ENCODE measurements around the gene GRK5.
A peak's percentile ranks its signal among the peaks of the same experiment; 100 is the strongest.

GRK5 gene

GRCh38 chr10:119304541-119304940 lies 97.2 kb downstream of the GRK5 start:
- Histone ChIP-seq H3K4me3 (ENCODE audit: low read depth, low read length) (no peak overlapping the region), H3K27me3 (ENCODE audit: insufficient read depth, low read length) (no peaks in the 10 kb centered on the region), H2BK12ac (ENCODE audit: low read length) (no peak overlapping the region), H3K27ac (ENCODE audit: low read depth, low read length) (no peak overlapping the region), H4K8ac (ENCODE audit: low read depth, low read length) (no peak overlapping the region), H3K4me1 (ENCODE audit: control insufficient read depth in 1 of 2, insufficient read depth in 2 of 2, low read length in 2 of 2) (no peaks in the 10 kb centered on the region), H2BK120ac (ENCODE audit: insufficient read depth, low read length, poor library complexity) (no peak overlapping the region), H4K91ac (ENCODE audit: low read depth, low read length) (no peak overlapping the region), H3K18ac (ENCODE audit: low read length) (no peak overlapping the region), H4K12ac (ENCODE audit: low read depth, low read length) (no peak overlapping the region), H3K9me3 (ENCODE audit: insufficient read depth, low read depth, low read length) (peaks cover 2% of the 10 kb centered on the region), H3K79me1 (ENCODE audit: low read length) (no peaks in the 10 kb centered on the region), H3K4ac (ENCODE audit: low read depth, low read length) (no peak overlapping the region), H3K79me2 (ENCODE audit: control insufficient read depth, insufficient read depth, low read length, poor library complexity) (no peaks in the 10 kb centered on the region), H3K9ac (ENCODE audit: low read length) (no peak overlapping the region), H3K36me3 (ENCODE audit: control insufficient read depth in 1 of 2, insufficient read depth in 2 of 2, low read length in 2 of 2) (no peaks in the 10 kb centered on the region), H3K14ac (ENCODE audit: low read length) (no peak overlapping the region), H3K4me2 (ENCODE audit: low read length) (no peak overlapping the region), H2AK5ac (ENCODE audit: low read length) (no peak overlapping the region), H2AFZ (ENCODE audit: insufficient read depth, low read length, poor library complexity) (no peak overlapping the region), H3K23ac (ENCODE audit: low read length) (no peak overlapping the region), H2BK5ac (ENCODE audit: low read depth, low read length, poor library complexity) (no peak overlapping the region)
- no peak for DNase-seq
- no CpG with 5 or more reads among the region's 8 CpGs for WGBS (ENCODE audit: extremely low coverage, insufficient coverage, insufficient read length)

GRCh38 chr10:119305860-119306513 lies 98.6 kb downstream of the GRK5 start:
- no peak overlapping the region for H3K23ac ChIP-seq (ENCODE audit: low read length)
- H3K27ac ChIP-seq (ENCODE audit: low read depth, low read length) = no peak overlapping the region
- H3K9ac ChIP-seq (ENCODE audit: low read length) = no peak overlapping the region
- H2AK5ac ChIP-seq (ENCODE audit: low read length) = no peak overlapping the region
- H3K4me3 ChIP-seq (ENCODE audit: low read depth, low read length) = no peak overlapping the region
- H4K91ac ChIP-seq (ENCODE audit: low read depth, low read length) = no peak overlapping the region
- no peaks in the 10 kb centered on the region for H3K36me3 ChIP-seq (ENCODE audit: control insufficient read depth in 1 of 2, insufficient read depth in 2 of 2, low read length in 2 of 2)
- H3K18ac ChIP-seq (ENCODE audit: low read length) = no peak overlapping the region
- no peak overlapping the region for H2AFZ ChIP-seq (ENCODE audit: insufficient read depth, low read length, poor library complexity)
- H3K27me3 ChIP-seq (ENCODE audit: insufficient read depth, low read length) = no peaks in the 10 kb centered on the region
- H3K9me3 ChIP-seq (ENCODE audit: insufficient read depth, low read depth, low read length) = peaks cover 2% of the 10 kb centered on the region
- H2BK5ac ChIP-seq (ENCODE audit: low read depth, low read length, poor library complexity) = no peak overlapping the region
- no peak overlapping the region for H2BK120ac ChIP-seq (ENCODE audit: insufficient read depth, low read length, poor library complexity)
- H3K4ac ChIP-seq (ENCODE audit: low read depth, low read length) = no peak overlapping the region
- H3K4me1 ChIP-seq (ENCODE audit: control insufficient read depth in 1 of 2, insufficient read depth in 2 of 2, low read length in 2 of 2) = no peaks in the 10 kb centered on the region
- H2BK12ac ChIP-seq (ENCODE audit: low read length) = no peak overlapping the region
- H4K12ac ChIP-seq (ENCODE audit: low read depth, low read length) = no peak overlapping the region
- H4K8ac ChIP-seq (ENCODE audit: low read depth, low read length) = no peak overlapping the region
- H3K14ac ChIP-seq (ENCODE audit: low read length) = no peak overlapping the region
- peak; percentile 72 to 89 for DNase-seq
- no peaks in the 10 kb centered on the region for H3K79me2 ChIP-seq (ENCODE audit: control insufficient read depth, insufficient read depth, low read length, poor library complexity)
- H3K4me2 ChIP-seq (ENCODE audit: low read length) = no peak overlapping the region
- WGBS (ENCODE audit: extremely low coverage, insufficient coverage, insufficient read length) = no CpG with 5 or more reads among the region's 11 CpGs
- no peaks in the 10 kb centered on the region for H3K79me1 ChIP-seq (ENCODE audit: low read length)

- Histone ChIP-seq H3K14ac (ENCODE audit: low read length) (no peak overlapping the region), H2BK5ac (ENCODE audit: low read depth, low read length, poor library complexity) (no peak overlapping the region), H3K23ac (ENCODE audit: low read length) (no peak overlapping the region), H3K79me1 (ENCODE audit: low read length) (no peaks in the 10 kb centered on the region), H3K36me3 (ENCODE audit: control insufficient read depth in 1 of 2, insufficient read depth in 2 of 2, low read length in 2 of 2) (no peaks in the 10 kb centered on the region), H3K79me2 (ENCODE audit: control insufficient read depth, insufficient read depth, low read length, poor library complexity) (no peaks in the 10 kb centered on the region), H2AFZ (ENCODE audit: insufficient read depth, low read length, poor library complexity) (no peak overlapping the region), H3K4ac (ENCODE audit: low read depth, low read length) (no peak overlapping the region), H3K27ac (ENCODE audit: low read depth, low read length) (no peak overlapping the region), H2AK5ac (ENCODE audit: low read length) (no peak overlapping the region), H3K4me1 (ENCODE audit: control insufficient read depth in 1 of 2, insufficient read depth in 2 of 2, low read length in 2 of 2) (no peaks in the 10 kb centered on the region), H3K18ac (ENCODE audit: low read length) (no peak overlapping the region), H3K9me3 (ENCODE audit: insufficient read depth, low read depth, low read length) (peaks cover 2% of the 10 kb centered on the region), H3K27me3 (ENCODE audit: insufficient read depth, low read length) (no peaks in the 10 kb centered on the region), H2BK120ac (ENCODE audit: insufficient read depth, low read length, poor library complexity) (no peak overlapping the region), H2BK12ac (ENCODE audit: low read length) (no peak overlapping the region), H4K8ac (ENCODE audit: low read depth, low read length) (no peak overlapping the region), H3K9ac (ENCODE audit: low read length) (no peak overlapping the region), H4K12ac (ENCODE audit: low read depth, low read length) (no peak overlapping the region), H3K4me2 (ENCODE audit: low read length) (no peak overlapping the region), H4K91ac (ENCODE audit: low read depth, low read length) (no peak overlapping the region), H3K4me3 (ENCODE audit: low read depth, low read length) (no peak overlapping the region)
- no peak for DNase-seq
- no CpG with 5 or more reads among the region's 9 CpGs for WGBS (ENCODE audit: extremely low coverage, insufficient coverage, insufficient read length)
Observed at GRCh38 chr10:119306514-119306951, 99.2 kb downstream of the GRK5 start.

- no peak overlapping the region for H3K14ac ChIP-seq (ENCODE audit: low read length)
- H3K9me3 ChIP-seq (ENCODE audit: insufficient read depth, low read depth, low read length) = peaks cover 2% of the 10 kb centered on the region
- no peak overlapping the region for H2BK5ac ChIP-seq (ENCODE audit: low read depth, low read length, poor library complexity)
- H3K79me2 ChIP-seq (ENCODE audit: control insufficient read depth, insufficient read depth, low read length, poor library complexity) = no peaks in the 10 kb centered on the region
- no peak overlapping the region for H3K27ac ChIP-seq (ENCODE audit: low read depth, low read length)
- WGBS (ENCODE audit: extremely low coverage, insufficient coverage, insufficient read length) = no CpG with 5 or more reads among the region's 4 CpGs
- no peak overlapping the region for H2BK120ac ChIP-seq (ENCODE audit: insufficient read depth, low read length, poor library complexity)
- no peaks in the 10 kb centered on the region for H3K79me1 ChIP-seq (ENCODE audit: low read length)
- no peaks in the 10 kb centered on the region for H3K36me3 ChIP-seq (ENCODE audit: control insufficient read depth in 1 of 2, insufficient read depth in 2 of 2, low read length in 2 of 2)
- H2AK5ac ChIP-seq (ENCODE audit: low read length) = no peak overlapping the region
- no peak overlapping the region for H3K4me3 ChIP-seq (ENCODE audit: low read depth, low read length)
- no peak overlapping the region for H3K9ac ChIP-seq (ENCODE audit: low read length)
- DNase-seq = peak; percentile 33 to 74
- H2AFZ ChIP-seq (ENCODE audit: insufficient read depth, low read length, poor library complexity) = no peak overlapping the region
- no peak overlapping the region for H2BK12ac ChIP-seq (ENCODE audit: low read length)
- H3K18ac ChIP-seq (ENCODE audit: low read length) = no peak overlapping the region
- no peak overlapping the region for H4K12ac ChIP-seq (ENCODE audit: low read depth, low read length)
- no peak overlapping the region for H3K23ac ChIP-seq (ENCODE audit: low read length)
- no peak overlapping the region for H3K4me2 ChIP-seq (ENCODE audit: low read length)
- H3K4ac ChIP-seq (ENCODE audit: low read depth, low read length) = no peak overlapping the region
- no peak overlapping the region for H4K91ac ChIP-seq (ENCODE audit: low read depth, low read length)
- H3K27me3 ChIP-seq (ENCODE audit: insufficient read depth, low read length) = no peaks in the 10 kb centered on the region
- H3K4me1 ChIP-seq (ENCODE audit: control insufficient read depth in 1 of 2, insufficient read depth in 2 of 2, low read length in 2 of 2) = no peaks in the 10 kb centered on the region
- H4K8ac ChIP-seq (ENCODE audit: low read depth, low read length) = no peak overlapping the region
Observed at GRCh38 chr10:119306986-119307392, 99.6 kb downstream of the GRK5 start.
